Smooth muscle cell (in vitro differentiated cells): ENCODE results near the gene PHGDH. TPM values are rescaled to one million over a fixed set of nuclear protein-coding genes. Genes with fewer than 3 reads are reported as not detected.

Source experiments
- DNase-seq: peaks from one replicate; lab custom pipeline; 2025; ENCODE audit not compliant: unreplicated experiment; lab: John Stamatoyannopoulos, UW
- H2AFZ ChIP-seq: fragments of 200-600 bp; sonication (generic); 2 replicates; pipeline ENCODE4 v1.6.0; 2016; ENCODE audit warnings: antibody characterized with exemption, low read depth, mild to moderate bottlenecking
- H3F3A ChIP-seq: fragments of 200-600 bp; sonication (generic); 2 replicates; pipeline ENCODE4 v1.6.0; 2017; ENCODE audit warnings: antibody characterized with exemption, low read depth
- H3K27ac ChIP-seq: fragments of 200-600 bp; sonication (generic); 2 replicates; pipeline ENCODE4 v1.5.1; 2016; ENCODE audit warnings: low read depth, mild to moderate bottlenecking
- H3K27me3 ChIP-seq: fragments of 200-600 bp; sonication (generic); 2 replicates; pipeline ENCODE4 v1.6.1; 2016; ENCODE audit warnings: low read depth, mild to moderate bottlenecking
- H3K36me3 ChIP-seq: fragments of 200-600 bp; sonication (generic); 2 replicates; pipeline ENCODE4 v1.5.1; 2016; ENCODE audit warnings: low read depth
- H3K4me1 ChIP-seq: fragments of 200-600 bp; sonication (generic); 2 replicates; pipeline ENCODE4 v1.5.1; 2016; ENCODE audit warnings: low read depth
- H3K4me2 ChIP-seq: fragments of 200-600 bp; sonication (generic); 2 replicates; pipeline ENCODE4 v1.6.0; 2016; ENCODE audit warnings: mild to moderate bottlenecking
- H3K4me3 ChIP-seq: fragments of 200-600 bp; sonication (generic); 2 replicates; pipeline ENCODE4 v1.5.1; 2016; ENCODE audit warnings: mild to moderate bottlenecking
- H3K79me2 ChIP-seq: fragments of 200-600 bp; sonication (generic); 2 replicates; pipeline ENCODE4 v1.6.0; 2016; ENCODE audit warnings: low read depth, mild to moderate bottlenecking
- H3K9ac ChIP-seq: fragments of 200-600 bp; sonication (generic); 2 replicates; pipeline ENCODE4 v1.6.0; 2016; ENCODE audit warnings: low read depth
- H3K9me3 ChIP-seq: fragments of 200-600 bp; sonication (generic); replicated peaks from 2 replicates; pipeline ENCODE4 v1.5.1; 2016; ENCODE audit warnings: low read depth
- H4K20me1 ChIP-seq: fragments of 200-600 bp; sonication (generic); 2 replicates; pipeline ENCODE4 v1.6.0; 2016; ENCODE audit warnings: low read depth
- WGBS: methylation state at CpG from one replicate; pipeline ENCODE4 v1.1.7; 2016; ENCODE audit warnings: low lambda C conversion rate; 5-methylcytosine and 5-hydroxymethylcytosine counted together
- polyA plus RNA-seq: library from polyadenylated mRNA; unstranded; fragments of >200 nt; fragmentation: Nextera tagmentation; extraction: Ambion mirVana; gene quantifications from 2 replicates; pipeline ENCODE4 v1.2.1, GENCODE V29; 2016
- total RNA-seq: library from RNA; depleted of rRNA; stranded (reverse); fragments of >200 nt; gene quantifications from 2 replicates; pipeline ENCODE4 v1.2.3, GENCODE V29; 2014
- TF ChIP-seq, protein P1 (sequence below): fragments of 200-600 bp; sonication (generic); IDR thresholded peaks from 2 replicates; pipeline ENCODE4 v1.5.1; 2017; ENCODE audit warnings: borderline replicate concordance, mild to moderate bottlenecking, antibody characterized with exemption; ENCODE audit not compliant: insufficient read depth, poor library complexity, severe bottlenecking

The PHGDH gene
- total and polyA plus RNA-seq, 2 experiments from 2014 or later: 93.2 to 134 TPM

DNA sequence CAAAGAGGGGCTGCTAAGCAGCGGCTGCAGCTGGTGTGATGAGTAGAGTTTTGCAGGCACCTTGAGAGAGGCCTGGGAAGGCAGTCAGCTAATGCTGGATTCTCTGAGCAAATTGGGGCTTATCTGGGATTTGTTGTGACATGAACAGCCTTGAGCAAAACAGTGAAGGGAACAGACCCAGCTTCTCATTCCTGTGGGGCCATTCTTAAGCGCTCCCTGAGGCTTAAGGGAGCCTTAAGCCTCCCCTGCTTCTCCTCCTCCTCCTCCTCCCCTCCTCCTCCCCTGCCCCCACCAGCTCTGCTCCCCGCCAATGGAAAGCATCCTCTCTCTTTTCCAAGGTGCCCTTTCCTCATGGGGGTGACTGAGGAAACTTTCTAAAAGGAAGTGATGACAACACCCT lies 35.7 kb downstream of the PHGDH start:
- Histone ChIP-seq H3K27ac (peak overlapping the region; percentile 30), H3K9ac (no peak overlapping the region), H3K9me3 (no peaks in the 10 kb centered on the region), H3K4me1 (peaks cover 17% of the 10 kb centered on the region), H3K27me3 (no peaks in the 10 kb centered on the region), H3K4me3 (no peak overlapping the region), H2AFZ (no peak overlapping the region), H3K79me2 (no peaks in the 10 kb centered on the region), H3K4me2 (peak overlapping the region; percentile 70), H4K20me1 (no peaks in the 10 kb centered on the region), H3K36me3 (no peaks in the 10 kb centered on the region), H3F3A (peaks cover 32% of the 10 kb centered on the region)
- TF ChIP-seq, protein P1, sequence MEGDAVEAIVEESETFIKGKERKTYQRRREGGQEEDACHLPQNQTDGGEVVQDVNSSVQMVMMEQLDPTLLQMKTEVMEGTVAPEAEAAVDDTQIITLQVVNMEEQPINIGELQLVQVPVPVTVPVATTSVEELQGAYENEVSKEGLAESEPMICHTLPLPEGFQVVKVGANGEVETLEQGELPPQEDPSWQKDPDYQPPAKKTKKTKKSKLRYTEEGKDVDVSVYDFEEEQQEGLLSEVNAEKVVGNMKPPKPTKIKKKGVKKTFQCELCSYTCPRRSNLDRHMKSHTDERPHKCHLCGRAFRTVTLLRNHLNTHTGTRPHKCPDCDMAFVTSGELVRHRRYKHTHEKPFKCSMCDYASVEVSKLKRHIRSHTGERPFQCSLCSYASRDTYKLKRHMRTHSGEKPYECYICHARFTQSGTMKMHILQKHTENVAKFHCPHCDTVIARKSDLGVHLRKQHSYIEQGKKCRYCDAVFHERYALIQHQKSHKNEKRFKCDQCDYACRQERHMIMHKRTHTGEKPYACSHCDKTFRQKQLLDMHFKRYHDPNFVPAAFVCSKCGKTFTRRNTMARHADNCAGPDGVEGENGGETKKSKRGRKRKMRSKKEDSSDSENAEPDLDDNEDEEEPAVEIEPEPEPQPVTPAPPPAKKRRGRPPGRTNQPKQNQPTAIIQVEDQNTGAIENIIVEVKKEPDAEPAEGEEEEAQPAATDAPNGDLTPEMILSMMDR: no peak
- WGBS: 0% methylated on average over 2 of the region's 3 CpGs
- no peak for DNase-seq

GRCh38 chr1:119748040-119748439 lies 36.3 kb downstream of the PHGDH start:
- Histone ChIP-seq H3K36me3 (no peaks in the 10 kb centered on the region), H3K79me2 (no peaks in the 10 kb centered on the region), H3K4me1 (peaks cover 17% of the 10 kb centered on the region), H2AFZ (no peak overlapping the region), H3K9me3 (no peaks in the 10 kb centered on the region), H3K4me3 (no peak overlapping the region), H3F3A (peaks cover 32% of the 10 kb centered on the region), H3K9ac (no peak overlapping the region), H3K4me2 (peak overlapping the region; percentile 70), H3K27ac (peak overlapping the region; percentile 30), H3K27me3 (no peaks in the 10 kb centered on the region), H4K20me1 (no peaks in the 10 kb centered on the region)
- WGBS: 84% methylated on average over 4 of the region's 4 CpGs
- DNase-seq: no peak
- TF ChIP-seq, protein P1: no peak

DNA sequence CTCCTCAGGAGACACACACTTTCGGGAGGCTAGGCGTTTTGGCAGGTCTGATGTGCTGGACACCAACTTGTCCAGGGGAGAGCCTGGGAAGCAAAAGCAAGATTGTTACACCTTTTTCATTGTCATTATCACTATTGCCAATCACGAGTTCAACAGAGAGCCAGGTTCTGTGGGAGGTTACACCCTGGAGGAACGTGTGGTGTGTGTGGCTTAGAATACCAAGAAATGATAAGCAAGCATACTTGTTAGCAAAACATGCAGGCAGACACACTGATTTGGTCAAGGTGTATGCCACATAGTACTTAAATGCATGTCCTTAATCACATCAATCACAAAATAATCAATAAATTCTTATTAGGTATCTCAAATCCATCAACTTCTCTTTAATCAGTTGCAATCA lies 40.9 kb downstream of the PHGDH start:
- no peak overlapping the region for H2AFZ ChIP-seq
- no peaks in the 10 kb centered on the region for H3K36me3 ChIP-seq
- H3K4me1 ChIP-seq: peaks cover 9% of the 10 kb centered on the region
- H3K9ac ChIP-seq: no peak overlapping the region
- H3K27me3 ChIP-seq: no peaks in the 10 kb centered on the region
- DNase-seq: no peak
- no peaks in the 10 kb centered on the region for H3F3A ChIP-seq
- H3K79me2 ChIP-seq: no peaks in the 10 kb centered on the region
- TF ChIP-seq, protein P1: no peak
- no peak overlapping the region for H3K27ac ChIP-seq
- H3K4me3 ChIP-seq: no peak overlapping the region
- no peaks in the 10 kb centered on the region for H3K9me3 ChIP-seq
- WGBS: 92% methylated on average over 4 of the region's 4 CpGs
- H3K4me2 ChIP-seq: no peak overlapping the region
- H4K20me1 ChIP-seq: no peaks in the 10 kb centered on the region

GRCh38 chr1:119758584-119758983 lies 46.9 kb downstream of the PHGDH start:
- TF ChIP-seq, protein P1: no peak
- no peaks in the 10 kb centered on the region for H3K4me1 ChIP-seq
- no peaks in the 10 kb centered on the region for H3K9me3 ChIP-seq
- H3K79me2 ChIP-seq: no peaks in the 10 kb centered on the region
- no peak for DNase-seq
- no peaks in the 10 kb centered on the region for H3K36me3 ChIP-seq
- H3K4me3 ChIP-seq: no peak overlapping the region
- no peak overlapping the region for H3K9ac ChIP-seq
- H2AFZ ChIP-seq: no peak overlapping the region
- H3K27me3 ChIP-seq: no peaks in the 10 kb centered on the region
- no peak overlapping the region for H3K27ac ChIP-seq
- H3F3A ChIP-seq: no peaks in the 10 kb centered on the region
- WGBS: 88% methylated on average over 3 of the region's 3 CpGs
- no peak overlapping the region for H3K4me2 ChIP-seq
- H4K20me1 ChIP-seq: no peaks in the 10 kb centered on the region
